Omental fat pad (tissue), 4 donors: Measurements from ENCODE around the gene LDLRAP1. TPM values are rescaled to one million over a fixed set of nuclear protein-coding genes. Genes with fewer than 3 reads are reported as not detected.

ENCODE experiments used
- ATAC-seq: fragments of 150-250 bp; one replicate; pipeline ENCODE4 v1.9.1; 2016; ENCODE audit warnings: mild to moderate bottlenecking, moderate library complexity; ENCODE audit not compliant: low FRiP score
- DNase-seq: peaks from one replicate; pipeline ENCODE4 v3.0.0-alpha.2; 2019; ENCODE audit warnings: low spot score
- CTCF ChIP-seq, 3 donors: fragments of 450-650 bp; IDR thresholded peaks; one replicate each; pipeline ENCODE4 v1.5.1; 2016 to 2017; ENCODE audit warnings: antibody characterized with exemption in 3 of 3, mild to moderate bottlenecking in 3 of 3, moderate library complexity in 2 of 3
- total RNA-seq, 4 donors: library from RNA; depleted of rRNA; stranded (reverse); fragments of >200 nt; gene quantifications; one replicate each; pipeline ENCODE4 v1.1.0, GENCODE V29; 2016

LDLRAP1 gene
- total RNA-seq, 4 donors from 2014 or later = 7.1 to 18.7 (median 15.8) TPM

GRCh38 chr1:25525361-25525688 lies 18.1 kb upstream of the LDLRAP1 start:
- DNase-seq = no peak
- no peak for ATAC-seq
- TF ChIP-seq CTCF (IDR thresholded peaks at IDR 0.05) = no peak

GRCh38 chr1:25526753-25527152 lies 16.7 kb upstream of the LDLRAP1 start:
- TF ChIP-seq CTCF (IDR thresholded peaks at IDR 0.05) = no peak
- no peak for ATAC-seq
- no peak for DNase-seq

GRCh38 chr1:25527226-25527846 lies 16.1 kb upstream of the LDLRAP1 start:
- no peak for TF ChIP-seq CTCF (IDR thresholded peaks at IDR 0.05)
- DNase-seq = no peak
- no peak for ATAC-seq

- no peak for TF ChIP-seq CTCF (IDR thresholded peaks at IDR 0.05)
- DNase-seq = no peak
- no peak for ATAC-seq
Observed at GRCh38 chr1:25527946-25528595, 15.3 kb upstream of the LDLRAP1 start.

GRCh38 chr1:25528881-25529517 lies 14.4 kb upstream of the LDLRAP1 start:
- DNase-seq = no peak
- no peak for TF ChIP-seq CTCF (IDR thresholded peaks at IDR 0.05)
- ATAC-seq = no peak

GRCh38 chr1:25529518-25530185 lies 13.8 kb upstream of the LDLRAP1 start:
- TF ChIP-seq CTCF (IDR thresholded peaks at IDR 0.05) = no peak
- ATAC-seq = no peak
- DNase-seq = no peak
